Measurements from ENCODE around the gene GPR42. TPM values are rescaled to one million over a fixed set of nuclear protein-coding genes. Genes with fewer than 3 reads are reported as not detected.

GPR42 gene
- total RNA-seq, 4 donors from 2014 or later: 0.51 TPM; not detected in 3

- no peak for TF ChIP-seq CTCF (IDR thresholded peaks at IDR 0.05; ENCODE audit: low read depth)
Measured at GRCh38 chr19:35331551-35332214, 39.2 kb upstream of the GPR42 start.

DNA sequence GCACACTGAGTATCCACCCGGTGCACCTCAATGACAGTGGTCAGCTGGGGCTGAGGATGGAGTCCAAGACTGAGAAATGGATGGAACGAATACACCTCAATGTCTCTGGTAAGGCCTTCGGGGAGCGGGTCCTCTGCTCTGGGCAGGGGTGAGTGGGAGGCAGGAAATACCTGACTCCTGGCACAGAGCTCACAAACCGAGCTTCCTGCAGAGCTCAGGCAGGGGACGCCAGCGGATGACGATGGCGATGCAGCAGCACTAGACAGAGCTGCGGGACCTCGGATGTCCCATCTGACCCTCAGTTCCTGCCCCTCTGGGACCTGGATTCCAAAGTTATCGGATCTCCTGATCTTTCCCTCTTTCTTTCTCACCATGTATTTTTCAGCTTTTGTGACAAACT is 38.1 kb upstream of the GPR42 start:
- TF ChIP-seq CTCF (IDR thresholded peaks at IDR 0.05; ENCODE audit: low read depth): no peak

DNA sequence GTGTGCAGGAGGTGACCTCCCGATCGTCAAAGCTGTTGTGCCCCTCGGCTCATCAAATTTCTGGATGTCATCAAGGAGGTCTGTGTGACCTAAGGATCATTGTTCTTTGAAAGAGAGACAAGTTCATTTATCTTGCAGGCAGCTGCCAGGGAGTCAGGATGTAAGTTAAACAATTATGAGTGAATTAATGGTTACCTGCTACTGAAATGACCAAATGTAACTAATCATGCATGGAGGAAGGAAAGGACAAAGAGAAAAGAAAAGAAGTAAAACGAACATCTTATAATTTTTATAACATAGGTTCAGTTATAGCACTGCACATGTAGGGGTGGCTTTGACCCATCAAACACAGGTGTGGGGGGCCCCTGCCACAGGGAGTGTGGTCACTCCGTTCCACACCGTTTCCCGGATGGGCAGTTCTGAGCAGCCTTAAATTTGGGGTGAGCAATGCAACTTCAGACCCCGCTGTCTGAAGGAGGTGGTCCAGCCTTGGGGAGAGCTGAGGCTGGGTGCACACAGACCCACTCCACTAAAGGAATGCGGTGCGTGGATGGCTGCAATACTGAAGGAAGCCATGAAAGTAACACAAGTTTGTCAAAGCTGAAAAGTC is 36.6 kb upstream of the GPR42 start:
- no peak for TF ChIP-seq CTCF (IDR thresholded peaks at IDR 0.05; ENCODE audit: low read depth)

DNA sequence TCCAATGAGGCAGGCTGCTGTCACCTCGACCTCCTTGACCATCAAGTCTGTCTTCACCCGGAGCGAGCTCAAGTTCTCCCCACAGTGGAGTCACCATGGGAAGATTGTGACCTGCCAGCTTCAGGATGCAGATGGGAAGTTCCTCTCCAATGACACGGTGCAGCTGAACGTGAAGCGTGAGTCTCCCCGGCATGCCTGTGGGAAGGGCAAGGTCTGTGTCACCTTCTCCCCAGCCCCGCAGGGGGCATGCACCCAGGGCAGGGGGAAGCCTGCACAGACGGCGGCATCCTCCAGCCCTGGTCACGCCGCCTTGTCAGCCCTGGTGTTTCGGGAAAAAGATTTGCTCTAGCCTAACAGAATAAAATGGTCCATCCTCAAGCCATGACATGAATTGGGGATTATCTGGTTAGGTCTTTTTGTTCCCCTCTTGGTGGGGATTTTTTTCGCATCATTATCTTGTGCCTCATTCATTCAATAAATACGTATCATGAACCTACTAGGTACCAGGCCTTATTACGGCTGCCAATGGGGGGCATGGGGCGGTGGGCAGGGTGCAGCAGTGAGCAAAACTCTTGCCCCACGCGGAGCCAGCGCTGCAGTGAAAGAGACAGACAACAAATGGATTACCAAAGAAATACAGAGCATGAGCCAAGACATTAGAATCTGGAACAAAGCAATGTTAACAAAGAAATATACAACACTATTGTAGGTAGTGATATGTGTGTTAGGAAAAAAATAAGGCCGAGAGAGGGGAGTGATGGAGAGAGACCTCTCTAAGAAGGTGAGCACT is 34.5 kb upstream of the GPR42 start:
- TF ChIP-seq CTCF (IDR thresholded peaks at IDR 0.05; ENCODE audit: low read depth): no peak

DNA sequence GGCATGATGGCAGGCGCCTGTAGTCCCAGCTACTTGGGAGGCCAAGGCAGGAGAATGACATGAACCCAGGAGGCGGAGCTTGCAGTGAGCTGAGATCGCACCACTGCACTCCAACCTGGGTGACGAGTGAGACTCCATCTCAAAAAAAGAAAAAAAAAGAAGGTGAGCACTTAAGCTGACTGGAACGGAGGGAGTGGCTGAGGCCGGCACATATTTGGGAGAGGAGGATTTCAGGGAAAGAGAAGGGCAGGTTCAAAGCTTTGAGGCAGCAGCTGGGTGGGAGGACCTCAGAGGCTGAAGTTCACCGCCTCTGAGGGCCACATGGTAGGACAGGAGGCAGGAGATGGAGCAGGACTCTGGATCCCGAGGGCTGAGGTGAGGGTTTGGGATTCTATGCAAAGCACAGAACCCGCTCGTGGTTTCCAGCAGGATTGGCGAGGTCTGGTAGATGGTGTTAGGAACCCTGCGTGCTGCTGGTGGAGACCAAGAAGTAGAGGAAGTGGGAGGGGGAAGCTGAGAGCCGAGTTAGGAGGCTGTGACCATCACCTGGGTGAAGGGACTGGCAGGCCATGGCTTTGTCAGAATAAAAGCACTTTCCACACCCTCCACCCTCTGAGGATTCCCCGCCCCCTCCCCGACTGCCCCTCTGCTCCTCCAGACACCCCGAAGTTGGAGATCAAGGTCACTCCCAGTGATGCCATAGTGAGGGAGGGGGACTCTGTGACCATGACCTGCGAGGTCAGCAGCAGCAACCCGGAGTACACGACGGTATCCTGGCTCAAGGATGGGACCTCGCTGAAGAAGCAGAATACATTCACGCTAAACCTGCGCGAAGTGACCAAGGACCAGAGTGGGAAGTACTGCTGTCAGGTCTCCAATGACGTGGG is 33.5 kb upstream of the GPR42 start:
- TF ChIP-seq CTCF (IDR thresholded peaks at IDR 0.05; ENCODE audit: low read depth): no peak

- TF ChIP-seq CTCF (IDR thresholded peaks at IDR 0.05; ENCODE audit: low read depth): no peak
Measured at GRCh38 chr19:35337984-35338296, 32.9 kb upstream of the GPR42 start.
